Heart left ventricle (tissue), 16 donors: ENCODE measurements around the gene AASS. TPM values are rescaled to one million over a fixed set of nuclear protein-coding genes. Genes with fewer than 3 reads are reported as not detected.

Experiments used
- ATAC-seq, 4 donors: fragments of 200-7000 bp; cut with Tn5 transposase; one replicate each; pipeline ENCODE4 v1.9.1; 2020 to 2022; ENCODE audit warnings: moderate library complexity in 4 of 4, mild to moderate bottlenecking in 3 of 4, moderate number of reproducible peaks in 1 of 4
- DNase-seq, 5 donors: peaks; one replicate each; pipeline ENCODE4 v3.0.0-alpha.2; 2020
- H3K27ac ChIP-seq, 12 donors: fragments of 200-600 bp; sonication (generic) in 4 of 12; one replicate each; pipeline versions ENCODE4 v1.5.0 to v1.8.0; 2016 to 2022; ENCODE audit warnings: mild to moderate bottlenecking in 2 of 12
- H3K27me3 ChIP-seq, 9 donors: fragments of 200-600 bp; sonication (generic) in 2 of 9; one replicate each; pipeline versions ENCODE4 v1.5.1 to v1.8.0; 2016 to 2022; ENCODE audit warnings: mild to moderate bottlenecking in 3 of 9
- H3K36me3 ChIP-seq, 9 donors: fragments of 200-600 bp; sonication (generic) in 2 of 9; one replicate each; pipeline versions ENCODE4 v1.5.0 to v1.8.0; 2018 to 2022; ENCODE audit warnings: mild to moderate bottlenecking in 2 of 9
- H3K4me1 ChIP-seq, 12 donors: fragments of 200-600 bp; sonication (generic) in 4 of 12; one replicate each; pipeline versions ENCODE4 v1.5.0 to v1.8.0; 2016 to 2022; ENCODE audit warnings: mild to moderate bottlenecking in 3 of 12
- H3K4me3 ChIP-seq, 12 donors: fragments of 200-600 bp; sonication (generic) in 4 of 12; one replicate each; pipeline versions ENCODE4 v1.5.0 to v1.8.0; 2017 to 2022; ENCODE audit warnings: mild to moderate bottlenecking in 9 of 12, moderate library complexity in 4 of 12
- H3K9me3 ChIP-seq, 12 donors: fragments of 200-600 bp; sonication (generic) in 4 of 12; one replicate each; pipeline versions ENCODE4 v1.5.0 to v1.8.0; 2016 to 2022; ENCODE audit warnings: mild to moderate bottlenecking in 1 of 12
- CTCF ChIP-seq, 12 donors: fragments of 200-600 bp; sonication (generic) in 4 of 12; IDR thresholded peaks; one replicate each; pipeline versions ENCODE4 v1.5.0 to v1.8.0; 2018 to 2022; ENCODE audit warnings: antibody characterized with exemption in 12 of 12, mild to moderate bottlenecking in 5 of 12
- POLR2A ChIP-seq, 2 donors: fragments of 450-650 bp; IDR thresholded peaks; one replicate each; pipeline ENCODE4 v1.6.1; 2017; ENCODE audit warnings: antibody characterized with exemption in 2 of 2, mild to moderate bottlenecking in 2 of 2, moderate library complexity in 2 of 2
- WGBS, 4 donors: extraction: QIAGEN DNeasy Blood & Tissue Kit in 2 of 4; methylation state at CpG; one replicate each; pipeline versions ENCODE4 v1.1.5 to v1.1.7; 2013 to 2018; 5-methylcytosine and 5-hydroxymethylcytosine counted together
- intact Hi-C, 10 donors: fragments of 100-400 bp; cut with DNase I; formaldehyde crosslinking; loops; one replicate each; pipeline versions ENCODE4 v1.11.1 to v1.14.2; 2022
- polyA plus RNA-seq, 2 donors: library from polyadenylated mRNA; stranded (reverse); fragments of 200-250 nt; gene quantifications; one replicate each; pipeline ENCODE4 v1.2.3, GENCODE V29; 2013
- total RNA-seq, 9 donors: library from RNA; depleted of rRNA in 2 of 9; stranded (reverse); fragments of >200 nt in 2 of 9; fragmentation: NEBNext Ultra II Directional in 3 of 9; extraction: Animal tissue kit (Norgen Biotek cat#: 25700) in 3 of 9; gene quantifications; one replicate each; pipeline versions ENCODE4 v1.1.0 to v1.2.4, GENCODE V29; 2016 to 2023
- donor health status: ischemic (EF 13 %, LVEDD 7.1; RV severe dilation, severe dysfunction).
- donor health status: healthy with polysubstance abuse.
- donor health status: DM: no; HTN: yes; CAD: no.
- donor health status: DM: no; HTN: no; CAD: no.
- donor health status: ischemic (EF 25% LVEDD 6.9; RV normal size, moderate dysfunction).
- donor health status: ischemic (EF 25% LVEDD 5.7; RV mildly dilated, moderate dysfunction).
- donor health status: healthy.
- donor health status: DM: yes; HTN: yes; CAD: no.
- donor health status: ischemic (EF 35%, LVEDD 5.7; RV mildly dilated, moderate dysfunction).
- donor health status: nonischemic (EF 11% LVEDD 7.7; RV severe dilation, severe dysfunction).
- donor health status: DM: yes; HTN: yes; CAD: no.
- donor health status: PGD.
- donor health status: ischemic (EF 29% LVEDD 5.4; RV normal size, mild dysfunction).
- donor health status: nonischemic (EF 23%, LVEDD 6.1; RV moderate dilation, normal function).

Gene AASS
- total and polyA plus RNA-seq, 11 donors, result 10.3 to 90.1 (median 32.2) TPM

DNA sequence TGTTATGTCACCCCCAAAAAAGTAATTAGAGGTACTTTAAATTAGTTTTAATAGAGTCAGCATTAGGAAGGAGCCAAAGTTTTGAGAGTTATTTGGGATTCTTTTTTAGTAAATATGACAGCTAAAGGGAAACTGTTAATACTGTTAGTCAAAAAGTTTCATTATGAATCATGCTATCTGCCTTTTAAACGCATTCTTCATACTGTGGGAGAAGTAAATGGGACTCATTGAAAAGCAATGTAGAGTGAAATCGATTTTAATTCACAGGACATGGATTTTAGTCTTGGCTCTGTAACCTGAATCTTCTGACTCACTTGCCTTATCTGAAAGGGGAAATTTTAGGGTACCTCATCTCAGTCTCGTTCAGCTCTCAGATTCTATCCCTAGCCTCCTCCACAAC lies 105.1 kb downstream of the AASS start:
- DNase-seq, result no peak
- 74 to 82% (median 81%) methylated on average over 3 of the region's 3 CpGs for WGBS, 4 donors
- no peak overlapping the region for H3K27ac ChIP-seq
- H3K4me3 ChIP-seq, result no peak overlapping the region
- H3K27me3 ChIP-seq, result no peaks in the 10 kb centered on the region
- ATAC-seq, result no peak
- no peaks in the 10 kb centered on the region for H3K4me1 ChIP-seq
- no peaks in the 10 kb centered on the region for H3K9me3 ChIP-seq
- intact Hi-C loops, result no loop called here
- no peaks in the 10 kb centered on the region for H3K36me3 ChIP-seq
- TF ChIP-seq CTCF (IDR thresholded peaks at IDR 0.05) (no peak), POLR2A (IDR thresholded peaks at IDR 0.05) (no peak)

- no peak overlapping the region for H3K4me3 ChIP-seq
- no peaks in the 10 kb centered on the region for H3K9me3 ChIP-seq
- no peak overlapping the region for H3K27ac ChIP-seq
- 70 to 77% (median 76%) methylated on average over 3 of the region's 3 CpGs for WGBS, 4 donors
- H3K27me3 ChIP-seq, result no peaks in the 10 kb centered on the region
- no peaks in the 10 kb centered on the region for H3K36me3 ChIP-seq
- DNase-seq (no peak), ATAC-seq (no peak)
- TF ChIP-seq CTCF (IDR thresholded peaks at IDR 0.05) (no peak), POLR2A (IDR thresholded peaks at IDR 0.05) (no peak)
- no peaks in the 10 kb centered on the region for H3K4me1 ChIP-seq
- intact Hi-C loops, result no loop called here
Observed at GRCh38 chr7:122038134-122038533, 105.9 kb downstream of the AASS start.

GRCh38 chr7:122035876-122036275 lies 108.2 kb downstream of the AASS start:
- ATAC-seq (no peak), DNase-seq (no peak)
- no peaks in the 10 kb centered on the region for H3K36me3 ChIP-seq
- no peaks in the 10 kb centered on the region for H3K9me3 ChIP-seq
- no peak overlapping the region for H3K4me3 ChIP-seq
- H3K4me1 ChIP-seq, result no peaks in the 10 kb centered on the region
- intact Hi-C loops, result no loop called here
- no peak for TF ChIP-seq CTCF (IDR thresholded peaks at IDR 0.05)
- TF ChIP-seq POLR2A (IDR thresholded peaks at IDR 0.05), result no peak
- no peaks in the 10 kb centered on the region for H3K27me3 ChIP-seq
- H3K27ac ChIP-seq, result no peak overlapping the region
- 79 to 90% (median 88%) methylated on average over 1 of the region's 1 CpG for WGBS, 4 donors

DNA sequence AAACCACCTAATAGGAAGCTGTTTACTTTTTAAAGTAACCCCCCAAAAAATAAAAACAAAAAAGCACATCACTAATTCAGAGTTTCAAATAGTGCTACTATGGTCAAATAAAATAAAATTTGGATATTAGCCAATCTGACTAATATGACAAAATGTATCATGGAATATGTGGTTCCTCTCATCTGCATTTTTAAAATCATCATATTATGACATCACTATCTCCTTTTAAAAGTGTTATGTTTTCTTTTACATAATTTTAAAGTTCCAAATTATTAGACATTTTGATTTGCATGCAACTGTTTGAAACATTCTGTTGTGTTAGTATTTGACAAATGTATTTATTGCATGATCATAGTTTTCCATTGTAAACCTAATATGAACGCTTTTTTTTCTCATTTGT lies 110.4 kb downstream of the AASS start:
- H3K9me3 ChIP-seq, result no peaks in the 10 kb centered on the region
- DNase-seq (no peak), ATAC-seq (no peak)
- no peak overlapping the region for H3K4me3 ChIP-seq
- H3K27me3 ChIP-seq, result no peaks in the 10 kb centered on the region
- no peaks in the 10 kb centered on the region for H3K4me1 ChIP-seq
- 81 to 93% (median 88%) methylated on average over 1 of the region's 1 CpG for WGBS, 4 donors
- H3K27ac ChIP-seq, result no peak overlapping the region
- intact Hi-C loops, result no loop called here
- no peak for TF ChIP-seq CTCF (IDR thresholded peaks at IDR 0.05)
- TF ChIP-seq POLR2A (IDR thresholded peaks at IDR 0.05), result no peak
- no peaks in the 10 kb centered on the region for H3K36me3 ChIP-seq
